ENCODE measurements around the gene ATF2.

- TF ChIP-seq CTCF (IDR thresholded peaks at IDR 0.05; ENCODE audit: poor library complexity) (no peak), EZH2phosphoT487 (IDR thresholded peaks at IDR 0.05; ENCODE audit: low read depth, severe bottlenecking, unreplicated experiment) (no peak)
Measured at GRCh38 chr2:175066411-175066810, 101.6 kb downstream of the ATF2 start.
